H1 (cell line): Measurements from ENCODE around the gene UNC13D. TPM values are rescaled to one million over a fixed set of nuclear protein-coding genes. Genes with fewer than 3 reads are reported as not detected.

Experiments used
- ATF3 ChIP-seq: IDR thresholded peaks from 2 replicates; pipeline ENCODE4 v1.6.1; 2011; ENCODE audit warnings: low read depth, mild to moderate bottlenecking, low read length; ENCODE audit not compliant: insufficient read depth
- GABPA ChIP-seq: IDR thresholded peaks from 2 replicates; pipeline ENCODE4 v1.6.1; 2011; ENCODE audit warnings: mild to moderate bottlenecking, low read length, moderate library complexity, borderline replicate concordance; ENCODE audit not compliant: insufficient read depth
- NRF1 ChIP-seq: IDR thresholded peaks from 2 replicates; pipeline ENCODE4 v1.6.1; 2011; ENCODE audit warnings: mild to moderate bottlenecking, low read depth, low read length, improper control_type of control experiment
- POU5F1 ChIP-seq: IDR thresholded peaks from 2 replicates; pipeline ENCODE4 v1.6.1; 2011; ENCODE audit warnings: low read depth, mild to moderate bottlenecking, low read length, moderate library complexity
- SIN3A ChIP-seq, 2 experiments: IDR thresholded peaks in 1 of 2; conservative IDR thresholded peaks in 1 of 2; 2 replicates each; pipeline ENCODE4 v1.6.1; 2011 to 2012; ENCODE audit warnings: low read length in 2 of 2, improper control_type of control experiment in 1 of 2, low read depth in 1 of 2, mild to moderate bottlenecking in 1 of 2
- TBP ChIP-seq: IDR thresholded peaks from 2 replicates; pipeline ENCODE4 v1.6.1; 2011; ENCODE audit warnings: low read depth, low read length, improper control_type of control experiment
- TEAD4 ChIP-seq: IDR thresholded peaks from 2 replicates; pipeline ENCODE4 v1.6.1; 2012; ENCODE audit warnings: low read depth, low read length, inconsistent platforms, mixed read lengths
- polyA plus RNA-seq, 7 experiments: library from polyadenylated mRNA; depleted of rRNA in 3 of 7; stranded (reverse) in 5 of 7; unstranded in 2 of 7; fragments of >200 nt in 5 of 7; fragments of 200-250 nt in 2 of 7; gene quantifications; 1 replicate in 5 of 7; 2 replicates in 1 of 7; 4 replicates in 1 of 7; pipeline versions ENCODE4 v1.2.1 to v1.2.3, GENCODE V29; 2011 to 2013; ENCODE audit warnings: missing spikeins in 2 of 7, mixed read lengths in 2 of 7
- total RNA-seq: library from RNA; stranded (reverse); fragmentation: NEBNext Ultra II Directional; extraction: Animal tissue kit (Norgen Biotek cat#: 25700); gene quantifications from 2 replicates; pipeline ENCODE4 v1.2.1, GENCODE V29; 2021

UNC13D gene
- total and polyA plus RNA-seq, 2 of the 8 experiments (the other 6 are each of a cell fraction or from before 2014, with no cell fraction given) = 3.6 to 8.4 TPM

- TF ChIP-seq TEAD4 = no peak
- no peak for TF ChIP-seq ATF3
- no peak for TF ChIP-seq NRF1
- TF ChIP-seq SIN3A (conservative IDR thresholded peaks at IDR 0.05 in 1 of 2, IDR thresholded peaks at IDR 0.05 in 1 of 2; ENCODE audit: low read depth in 1 of 2, low read length in 2 of 2) = no peak
- no peak for TF ChIP-seq TBP
- TF ChIP-seq POU5F1 = no peak
- TF ChIP-seq GABPA = no peak
- TF ChIP-seq, all 59 proteins: peak for 3
Measured at GRCh38 chr17:75876938-75877751, 32.9 kb upstream of the UNC13D start (continued).
